Smooth muscle cell (in vitro differentiated cells): ENCODE measurements around the gene COL23A1. TPM values are rescaled to one million over a fixed set of nuclear protein-coding genes. Genes with fewer than 3 reads are reported as not detected.

Experiments
- DNase-seq: peaks from one replicate; lab custom pipeline; 2025; ENCODE audit not compliant: unreplicated experiment; lab: John Stamatoyannopoulos, UW
- H2AFZ ChIP-seq: fragments of 200-600 bp; sonication (generic); 2 replicates; pipeline ENCODE4 v1.6.0; 2016; ENCODE audit warnings: antibody characterized with exemption, low read depth, mild to moderate bottlenecking
- H3F3A ChIP-seq: fragments of 200-600 bp; sonication (generic); 2 replicates; pipeline ENCODE4 v1.6.0; 2017; ENCODE audit warnings: antibody characterized with exemption, low read depth
- H3K27ac ChIP-seq: fragments of 200-600 bp; sonication (generic); 2 replicates; pipeline ENCODE4 v1.5.1; 2016; ENCODE audit warnings: low read depth, mild to moderate bottlenecking
- H3K27me3 ChIP-seq: fragments of 200-600 bp; sonication (generic); 2 replicates; pipeline ENCODE4 v1.6.1; 2016; ENCODE audit warnings: low read depth, mild to moderate bottlenecking
- H3K36me3 ChIP-seq: fragments of 200-600 bp; sonication (generic); 2 replicates; pipeline ENCODE4 v1.5.1; 2016; ENCODE audit warnings: low read depth
- H3K4me1 ChIP-seq: fragments of 200-600 bp; sonication (generic); 2 replicates; pipeline ENCODE4 v1.5.1; 2016; ENCODE audit warnings: low read depth
- H3K4me2 ChIP-seq: fragments of 200-600 bp; sonication (generic); 2 replicates; pipeline ENCODE4 v1.6.0; 2016; ENCODE audit warnings: mild to moderate bottlenecking
- H3K4me3 ChIP-seq: fragments of 200-600 bp; sonication (generic); 2 replicates; pipeline ENCODE4 v1.5.1; 2016; ENCODE audit warnings: mild to moderate bottlenecking
- H3K79me2 ChIP-seq: fragments of 200-600 bp; sonication (generic); 2 replicates; pipeline ENCODE4 v1.6.0; 2016; ENCODE audit warnings: low read depth, mild to moderate bottlenecking
- H3K9ac ChIP-seq: fragments of 200-600 bp; sonication (generic); 2 replicates; pipeline ENCODE4 v1.6.0; 2016; ENCODE audit warnings: low read depth
- H3K9me3 ChIP-seq: fragments of 200-600 bp; sonication (generic); replicated peaks from 2 replicates; pipeline ENCODE4 v1.5.1; 2016; ENCODE audit warnings: low read depth
- H4K20me1 ChIP-seq: fragments of 200-600 bp; sonication (generic); 2 replicates; pipeline ENCODE4 v1.6.0; 2016; ENCODE audit warnings: low read depth
- WGBS: methylation state at CpG from one replicate; pipeline ENCODE4 v1.1.7; 2016; ENCODE audit warnings: low lambda C conversion rate; 5-methylcytosine and 5-hydroxymethylcytosine counted together
- polyA plus RNA-seq: library from polyadenylated mRNA; unstranded; fragments of >200 nt; fragmentation: Nextera tagmentation; extraction: Ambion mirVana; gene quantifications from 2 replicates; pipeline ENCODE4 v1.2.1, GENCODE V29; 2016
- total RNA-seq: library from RNA; depleted of rRNA; stranded (reverse); fragments of >200 nt; gene quantifications from 2 replicates; pipeline ENCODE4 v1.2.3, GENCODE V29; 2014
- TF ChIP-seq, protein P1 (sequence below): fragments of 200-600 bp; sonication (generic); IDR thresholded peaks from 2 replicates; pipeline ENCODE4 v1.5.1; 2017; ENCODE audit warnings: borderline replicate concordance, mild to moderate bottlenecking, antibody characterized with exemption; ENCODE audit not compliant: insufficient read depth, poor library complexity, severe bottlenecking

COL23A1 gene
- total and polyA plus RNA-seq, 2 experiments from 2014 or later = 5.3 to 27.4 TPM

DNA sequence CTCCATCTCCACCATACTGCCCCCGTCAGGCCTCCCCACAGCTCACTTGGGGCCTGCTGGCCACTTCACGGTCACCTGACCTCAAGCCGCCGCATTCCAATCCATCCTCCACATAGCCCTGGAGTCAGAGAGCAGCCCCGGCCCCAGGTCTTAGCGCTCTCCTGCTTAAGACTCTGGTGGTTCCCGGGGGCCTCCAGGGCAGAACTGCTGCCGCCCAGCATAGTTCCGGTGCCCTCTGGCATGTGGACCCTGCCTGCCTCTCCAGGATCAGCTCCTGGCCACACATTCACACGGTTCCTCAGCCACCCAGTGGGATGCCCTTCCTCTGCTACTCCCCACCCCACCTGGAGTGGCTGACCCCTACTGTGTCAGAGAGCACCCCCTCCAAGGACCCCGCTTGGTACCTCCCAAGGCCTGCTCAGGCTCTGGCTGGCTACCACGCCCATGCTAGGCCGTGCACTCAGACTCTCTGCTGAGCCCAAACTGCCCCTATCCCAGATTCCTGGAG, 366.3 kb downstream of the COL23A1 start:
- WGBS = 82% methylated on average over 13 of the region's 13 CpGs
- no peak for DNase-seq
- H3K79me2 ChIP-seq = no peaks in the 10 kb centered on the region
- TF ChIP-seq, protein P1, sequence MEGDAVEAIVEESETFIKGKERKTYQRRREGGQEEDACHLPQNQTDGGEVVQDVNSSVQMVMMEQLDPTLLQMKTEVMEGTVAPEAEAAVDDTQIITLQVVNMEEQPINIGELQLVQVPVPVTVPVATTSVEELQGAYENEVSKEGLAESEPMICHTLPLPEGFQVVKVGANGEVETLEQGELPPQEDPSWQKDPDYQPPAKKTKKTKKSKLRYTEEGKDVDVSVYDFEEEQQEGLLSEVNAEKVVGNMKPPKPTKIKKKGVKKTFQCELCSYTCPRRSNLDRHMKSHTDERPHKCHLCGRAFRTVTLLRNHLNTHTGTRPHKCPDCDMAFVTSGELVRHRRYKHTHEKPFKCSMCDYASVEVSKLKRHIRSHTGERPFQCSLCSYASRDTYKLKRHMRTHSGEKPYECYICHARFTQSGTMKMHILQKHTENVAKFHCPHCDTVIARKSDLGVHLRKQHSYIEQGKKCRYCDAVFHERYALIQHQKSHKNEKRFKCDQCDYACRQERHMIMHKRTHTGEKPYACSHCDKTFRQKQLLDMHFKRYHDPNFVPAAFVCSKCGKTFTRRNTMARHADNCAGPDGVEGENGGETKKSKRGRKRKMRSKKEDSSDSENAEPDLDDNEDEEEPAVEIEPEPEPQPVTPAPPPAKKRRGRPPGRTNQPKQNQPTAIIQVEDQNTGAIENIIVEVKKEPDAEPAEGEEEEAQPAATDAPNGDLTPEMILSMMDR = no peak
- peaks cover 18% of the 10 kb centered on the region for H4K20me1 ChIP-seq
- no peaks in the 10 kb centered on the region for H3K4me1 ChIP-seq
- H2AFZ ChIP-seq = no peak overlapping the region
- H3K9ac ChIP-seq = no peak overlapping the region
- H3K27ac ChIP-seq = no peak overlapping the region
- no peak overlapping the region for H3K4me3 ChIP-seq
- no peak overlapping the region for H3K4me2 ChIP-seq
- H3K9me3 ChIP-seq = no peaks in the 10 kb centered on the region
- peaks cover under 1% of the 10 kb centered on the region for H3F3A ChIP-seq
- no peaks in the 10 kb centered on the region for H3K27me3 ChIP-seq
- H3K36me3 ChIP-seq = no peaks in the 10 kb centered on the region

DNA sequence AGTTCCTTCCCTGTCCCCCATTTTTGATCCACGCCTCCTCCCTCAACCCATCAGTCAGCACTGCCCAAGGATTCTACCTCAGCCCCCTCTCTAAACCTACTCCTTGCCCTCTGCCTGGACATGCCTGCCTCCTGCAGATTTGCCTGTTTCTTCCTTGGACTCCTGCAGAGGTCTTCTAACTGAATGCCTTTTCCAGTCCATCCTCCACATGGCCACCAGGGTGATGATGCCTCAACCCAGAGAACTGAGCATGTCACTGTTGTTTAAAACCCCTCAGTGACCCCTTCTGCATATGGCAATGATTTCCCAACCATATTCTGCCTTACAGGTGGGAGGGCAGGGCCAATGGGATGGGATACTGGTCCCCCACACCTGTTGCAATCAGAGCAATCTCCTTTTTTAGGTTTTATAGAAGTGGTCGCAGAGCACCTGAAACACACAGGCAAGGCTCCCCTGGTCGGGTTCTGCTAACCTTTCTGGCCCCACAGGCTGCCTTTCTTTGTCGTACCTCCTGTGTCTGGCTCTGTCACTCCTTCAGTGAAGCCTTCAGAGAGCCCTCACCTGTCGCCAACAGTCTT, 366.9 kb downstream of the COL23A1 start:
- TF ChIP-seq, protein P1 = no peak
- no peak overlapping the region for H2AFZ ChIP-seq

DNA sequence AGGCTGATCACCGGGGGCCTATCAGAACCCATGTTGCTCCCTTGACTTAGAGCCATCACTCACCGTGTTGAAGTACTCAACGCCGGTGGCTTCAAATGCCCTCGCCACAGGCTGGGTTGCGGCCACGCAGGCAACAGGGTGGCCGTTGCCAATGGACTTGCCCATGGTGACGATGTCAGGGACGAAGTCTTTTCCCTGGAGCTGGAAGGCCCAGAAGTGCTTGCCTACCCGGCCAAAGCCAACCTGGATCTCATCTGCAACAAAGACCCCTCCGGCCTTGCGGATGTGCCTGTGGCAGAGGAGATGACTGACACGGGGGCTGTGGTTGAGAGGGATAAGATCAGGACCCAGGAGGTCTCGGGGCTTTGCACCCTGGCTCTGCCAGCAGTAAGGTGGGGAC, 367.9 kb downstream of the COL23A1 start:
- Histone ChIP-seq H3K9me3 (no peaks in the 10 kb centered on the region), H3K27me3 (no peaks in the 10 kb centered on the region), H3K4me1 (no peaks in the 10 kb centered on the region), H3K27ac (no peak overlapping the region), H3K4me2 (no peak overlapping the region), H3K9ac (no peak overlapping the region), H3K36me3 (no peaks in the 10 kb centered on the region), H3F3A (peaks cover 8% of the 10 kb centered on the region), H4K20me1 (peaks cover 26% of the 10 kb centered on the region), H3K4me3 (no peak overlapping the region), H2AFZ (no peak overlapping the region), H3K79me2 (no peaks in the 10 kb centered on the region)
- no peak for DNase-seq
- WGBS = 97% methylated on average over 15 of the region's 15 CpGs
- TF ChIP-seq, protein P1 = no peak

More for the DNA sequence above, 366.9 kb downstream of the COL23A1 start:
- Histone ChIP-seq H3K27me3 (no peaks in the 10 kb centered on the region), H3K4me2 (no peak overlapping the region), H3K27ac (no peak overlapping the region), H3K9ac (no peak overlapping the region), H3K4me3 (no peak overlapping the region), H4K20me1 (peaks cover 24% of the 10 kb centered on the region), H3K79me2 (no peaks in the 10 kb centered on the region), H3F3A (peaks cover 6% of the 10 kb centered on the region), H3K36me3 (no peaks in the 10 kb centered on the region), H3K4me1 (no peaks in the 10 kb centered on the region), H3K9me3 (no peaks in the 10 kb centered on the region)
- WGBS = 95% methylated on average over 5 of the region's 5 CpGs
- no peak for DNase-seq

DNA sequence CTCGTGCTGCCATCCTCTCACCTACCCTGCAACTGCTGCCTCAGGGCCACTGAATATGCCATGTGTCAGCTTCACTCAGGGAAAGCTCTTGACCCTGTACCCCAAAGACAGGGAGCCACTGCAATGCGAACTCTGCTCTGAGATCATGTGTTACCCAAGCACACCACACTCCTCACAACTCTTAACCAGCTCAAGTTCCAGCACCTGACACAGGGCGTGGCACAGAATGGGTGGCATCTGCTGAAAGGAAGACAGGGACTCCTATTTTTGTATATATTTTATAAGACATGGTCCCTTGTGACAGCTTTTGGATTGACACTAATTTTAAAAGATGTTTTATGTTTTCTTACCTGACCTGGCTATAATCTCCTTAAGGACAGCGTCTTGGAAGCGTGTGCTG, 368.3 kb downstream of the COL23A1 start:
- Histone ChIP-seq H3K9ac (no peak overlapping the region), H3K4me3 (no peak overlapping the region), H3K27ac (no peak overlapping the region), H3F3A (peaks cover 8% of the 10 kb centered on the region), H3K4me1 (no peaks in the 10 kb centered on the region), H3K27me3 (no peaks in the 10 kb centered on the region), H3K4me2 (no peak overlapping the region), H3K79me2 (no peaks in the 10 kb centered on the region), H3K36me3 (no peaks in the 10 kb centered on the region), H2AFZ (no peak overlapping the region), H3K9me3 (no peaks in the 10 kb centered on the region), H4K20me1 (peaks cover 29% of the 10 kb centered on the region)
- TF ChIP-seq, protein P1 = no peak
- DNase-seq = no peak
- WGBS = 78% methylated on average over 5 of the region's 5 CpGs
